ENCODE results near the gene PGP.

PGP gene

DNA sequence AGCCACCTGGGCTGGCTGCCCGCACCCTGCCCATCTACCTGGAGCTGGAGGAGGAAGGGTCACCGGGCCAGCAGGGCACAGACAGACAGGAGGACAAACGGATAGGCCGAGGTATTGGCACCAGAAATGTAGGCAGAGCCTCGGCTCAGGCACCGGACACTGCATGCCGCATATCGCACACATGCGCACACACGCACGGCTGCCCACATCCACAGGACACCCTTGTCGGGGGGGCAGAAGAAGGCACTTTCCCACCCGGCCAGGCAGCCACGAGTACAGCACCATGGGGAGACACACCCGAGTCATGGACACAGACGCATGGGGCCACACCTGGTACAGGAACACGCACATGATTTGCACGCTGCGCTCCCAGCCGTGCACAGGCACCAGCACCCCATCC, 32.7 kb downstream of the PGP start:
- Histone ChIP-seq H3K27ac (ENCODE audit: low read depth, low read length) (no peak overlapping the region), H3K79me2 (ENCODE audit: insufficient read depth, low read length) (no peaks in the 10 kb centered on the region), H4K20me1 (ENCODE audit: low read depth, low read length) (no peaks in the 10 kb centered on the region; the same call in 1 of the 2 replicates), H3K4me3 (ENCODE audit: insufficient read depth, low read length, poor library complexity, severe bottlenecking) (no peak overlapping the region), H2AFZ (ENCODE audit: low read depth, low read length, severe bottlenecking) (no peak overlapping the region), H3K4me2 (ENCODE audit: low read depth, low read length, poor library complexity, severe bottlenecking) (no peak overlapping the region), H3K36me3 (ENCODE audit: low read length) (no peaks in the 10 kb centered on the region), H3K9me2 (replicated peaks; ENCODE audit: insufficient read depth, low read length) (no peaks in the 10 kb centered on the region), H3K27me3 (ENCODE audit: low read length) (no peaks in the 10 kb centered on the region), H3K9me3 (ENCODE audit: insufficient read depth, low read length) (no peaks in the 10 kb centered on the region), H3K9ac (ENCODE audit: low read length) (no peak overlapping the region), H3F3A (ENCODE audit: insufficient read depth) (no peaks in the 10 kb centered on the region)
- no peak for TF ChIP-seq EZH2phosphoT487 (conservative IDR thresholded peaks at IDR 0.05; ENCODE audit: low read length)
- TF ChIP-seq, protein P1, sequence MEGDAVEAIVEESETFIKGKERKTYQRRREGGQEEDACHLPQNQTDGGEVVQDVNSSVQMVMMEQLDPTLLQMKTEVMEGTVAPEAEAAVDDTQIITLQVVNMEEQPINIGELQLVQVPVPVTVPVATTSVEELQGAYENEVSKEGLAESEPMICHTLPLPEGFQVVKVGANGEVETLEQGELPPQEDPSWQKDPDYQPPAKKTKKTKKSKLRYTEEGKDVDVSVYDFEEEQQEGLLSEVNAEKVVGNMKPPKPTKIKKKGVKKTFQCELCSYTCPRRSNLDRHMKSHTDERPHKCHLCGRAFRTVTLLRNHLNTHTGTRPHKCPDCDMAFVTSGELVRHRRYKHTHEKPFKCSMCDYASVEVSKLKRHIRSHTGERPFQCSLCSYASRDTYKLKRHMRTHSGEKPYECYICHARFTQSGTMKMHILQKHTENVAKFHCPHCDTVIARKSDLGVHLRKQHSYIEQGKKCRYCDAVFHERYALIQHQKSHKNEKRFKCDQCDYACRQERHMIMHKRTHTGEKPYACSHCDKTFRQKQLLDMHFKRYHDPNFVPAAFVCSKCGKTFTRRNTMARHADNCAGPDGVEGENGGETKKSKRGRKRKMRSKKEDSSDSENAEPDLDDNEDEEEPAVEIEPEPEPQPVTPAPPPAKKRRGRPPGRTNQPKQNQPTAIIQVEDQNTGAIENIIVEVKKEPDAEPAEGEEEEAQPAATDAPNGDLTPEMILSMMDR (IDR thresholded peaks at IDR 0.05; ENCODE audit: insufficient read depth, low read length, poor library complexity, severe bottlenecking), result no peak

DNA sequence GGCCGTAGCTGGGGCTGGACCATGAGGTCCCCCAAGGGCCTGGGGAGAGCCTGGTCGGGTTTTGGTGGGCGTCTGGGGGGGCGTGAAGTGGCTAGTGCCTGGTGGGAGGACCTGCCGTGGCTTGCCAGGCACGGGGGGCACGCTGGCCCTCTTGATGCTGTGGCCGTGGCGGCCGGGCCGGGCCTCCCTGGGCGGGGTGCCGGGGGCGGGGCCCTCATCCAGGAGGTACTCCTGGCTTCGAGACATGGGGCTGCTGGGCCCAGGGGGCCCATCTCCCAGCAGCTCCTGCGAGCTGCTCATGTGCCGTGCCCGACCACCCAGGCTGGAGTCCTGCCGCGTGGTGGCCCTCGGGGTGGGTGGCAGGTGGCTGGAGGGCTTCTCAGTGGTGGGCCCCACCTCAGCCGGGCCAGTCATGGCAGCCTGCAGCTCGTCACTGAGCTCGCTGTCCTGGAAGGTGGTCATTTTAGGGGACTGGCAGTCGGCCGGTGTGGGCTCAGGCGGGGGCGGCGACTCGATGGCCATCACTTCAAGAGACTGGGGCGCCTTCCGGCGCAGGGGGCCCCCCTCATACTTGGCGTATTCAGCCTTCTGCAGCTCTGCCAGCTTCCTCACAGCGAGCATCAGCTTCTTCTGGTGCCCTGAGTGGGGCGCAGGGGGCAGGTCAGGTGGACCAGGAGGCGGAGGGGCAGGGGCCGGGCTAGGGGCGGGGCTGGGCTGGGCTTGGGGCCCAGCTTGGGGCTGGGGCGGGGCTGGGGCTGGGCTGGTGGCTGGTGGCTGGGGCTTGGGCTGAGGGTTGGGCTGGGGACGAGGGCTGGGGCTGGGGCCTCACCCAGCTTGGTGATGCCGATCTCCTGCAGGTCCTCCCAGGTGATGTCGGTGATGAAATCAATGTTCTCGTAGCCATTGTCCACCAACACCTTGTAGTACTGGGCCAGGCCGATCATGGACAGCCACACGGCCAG, 33.4 kb downstream of the PGP start:
- Histone ChIP-seq H3K9me3 (ENCODE audit: insufficient read depth, low read length) (no peaks in the 10 kb centered on the region), H3F3A (ENCODE audit: insufficient read depth) (no peaks in the 10 kb centered on the region), H3K79me2 (ENCODE audit: insufficient read depth, low read length) (no peaks in the 10 kb centered on the region), H3K9me2 (replicated peaks; ENCODE audit: insufficient read depth, low read length) (no peaks in the 10 kb centered on the region), H2AFZ (ENCODE audit: low read depth, low read length, severe bottlenecking) (no peak overlapping the region), H3K4me2 (ENCODE audit: low read depth, low read length, poor library complexity, severe bottlenecking) (no peak overlapping the region), H3K4me3 (ENCODE audit: insufficient read depth, low read length, poor library complexity, severe bottlenecking) (no peak overlapping the region), H3K9ac (ENCODE audit: low read length) (no peak overlapping the region), H3K36me3 (ENCODE audit: low read length) (no peaks in the 10 kb centered on the region), H3K27ac (ENCODE audit: low read depth, low read length) (no peak overlapping the region), H3K27me3 (ENCODE audit: low read length) (no peaks in the 10 kb centered on the region), H4K20me1 (ENCODE audit: low read depth, low read length) (no peaks in the 10 kb centered on the region; the same call in 1 of the 2 replicates)
- TF ChIP-seq EZH2phosphoT487 (conservative IDR thresholded peaks at IDR 0.05; ENCODE audit: low read length), result no peak
- TF ChIP-seq, protein P1 (IDR thresholded peaks at IDR 0.05; ENCODE audit: insufficient read depth, low read length, poor library complexity, severe bottlenecking), result no peak

DNA sequence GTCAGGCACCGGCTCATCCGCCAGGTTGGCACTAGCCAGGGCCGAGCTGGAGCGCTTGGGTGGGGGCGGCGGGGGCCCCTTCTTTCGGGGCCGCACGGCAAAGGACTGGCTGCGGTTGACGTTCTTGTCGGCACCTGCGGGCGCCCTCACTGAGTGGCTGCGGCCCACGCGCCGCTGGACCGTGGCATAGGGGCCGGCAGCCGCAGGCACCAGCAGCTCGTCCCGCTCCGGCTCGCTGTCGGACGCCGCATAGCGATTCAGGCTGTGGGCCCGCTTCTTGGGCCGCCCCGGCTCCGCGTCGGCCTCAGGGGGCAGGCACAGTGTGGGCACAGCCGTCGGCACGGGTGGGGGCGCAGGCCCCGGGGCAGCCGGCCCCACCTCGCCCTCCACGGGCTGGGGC, 34.2 kb downstream of the PGP start:
- no peaks in the 10 kb centered on the region for H3K9me2 ChIP-seq (replicated peaks; ENCODE audit: insufficient read depth, low read length)
- H3K36me3 ChIP-seq (ENCODE audit: low read length), result no peaks in the 10 kb centered on the region

More for the DNA sequence above, 34.2 kb downstream of the PGP start:
- Histone ChIP-seq H3F3A (ENCODE audit: insufficient read depth) (no peaks in the 10 kb centered on the region), H3K9ac (ENCODE audit: low read length) (no peak overlapping the region), H3K4me2 (ENCODE audit: low read depth, low read length, poor library complexity, severe bottlenecking) (no peak overlapping the region), H4K20me1 (ENCODE audit: low read depth, low read length) (no peaks in the 10 kb centered on the region; the same call in 1 of the 2 replicates), H3K27ac (ENCODE audit: low read depth, low read length) (no peak overlapping the region), H3K9me3 (ENCODE audit: insufficient read depth, low read length) (no peaks in the 10 kb centered on the region), H2AFZ (ENCODE audit: low read depth, low read length, severe bottlenecking) (no peak overlapping the region), H3K4me3 (ENCODE audit: insufficient read depth, low read length, poor library complexity, severe bottlenecking) (no peak overlapping the region), H3K79me2 (ENCODE audit: insufficient read depth, low read length) (no peaks in the 10 kb centered on the region), H3K27me3 (ENCODE audit: low read length) (no peaks in the 10 kb centered on the region)
- TF ChIP-seq, protein P1 (IDR thresholded peaks at IDR 0.05; ENCODE audit: insufficient read depth, low read length, poor library complexity, severe bottlenecking), result no peak
- TF ChIP-seq EZH2phosphoT487 (conservative IDR thresholded peaks at IDR 0.05; ENCODE audit: low read length), result no peak
